Right kidney (tissue), 1 donor: ENCODE results near the gene ZNF784.

Source experiments
- DNase-seq: peaks from one replicate; pipeline ENCODE4 v3.0.0-alpha.2; 2016

Gene ZNF784

DNA sequence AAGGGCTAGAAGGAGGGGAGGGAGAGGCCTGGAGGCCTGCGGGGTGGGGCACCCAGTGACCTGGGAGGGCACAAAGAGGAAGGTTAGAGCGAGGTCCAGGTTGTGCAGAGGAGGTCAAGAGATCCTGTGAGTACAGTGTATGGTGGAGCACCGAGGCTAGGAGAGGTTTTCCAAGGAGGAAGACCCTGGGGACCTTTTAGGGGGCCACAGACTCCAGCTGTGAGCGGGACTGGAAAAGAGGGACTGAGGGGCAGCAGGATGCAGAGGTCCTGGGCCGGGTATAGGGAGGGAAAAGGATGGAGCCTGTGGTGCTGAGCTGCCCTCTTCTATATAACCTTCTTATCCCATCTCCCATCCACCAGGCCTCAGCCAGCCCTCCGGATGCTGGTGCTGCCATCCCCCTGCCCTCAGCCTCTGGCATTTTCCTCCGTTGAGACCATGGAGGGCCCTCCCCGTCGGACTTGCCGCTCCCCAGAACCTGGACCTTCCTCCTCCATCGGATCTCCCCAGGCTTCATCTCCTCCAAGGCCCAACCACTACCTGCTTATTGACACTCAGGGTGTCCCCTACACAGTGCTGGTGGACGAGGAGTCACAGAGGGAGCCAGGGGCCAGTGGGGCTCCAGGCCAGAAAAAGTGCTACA, 19.9 kb upstream of the ZNF784 start:
- no peak for DNase-seq

DNA sequence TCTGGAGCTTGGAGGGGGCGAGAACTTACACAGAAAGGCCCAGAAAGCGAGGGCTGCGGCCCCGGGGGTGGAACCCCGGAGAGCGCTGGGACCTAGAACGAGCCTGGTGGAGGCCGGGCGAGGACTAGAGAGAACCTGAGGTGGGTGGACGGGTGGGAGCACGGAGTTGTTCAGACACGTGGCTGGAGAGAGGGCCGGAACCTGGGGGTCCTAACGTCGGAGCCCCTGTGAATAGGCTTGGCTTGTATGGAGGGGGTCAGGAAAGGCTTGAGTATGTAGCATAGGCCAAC, 19.5 kb upstream of the ZNF784 start:
- no peak for DNase-seq

DNA sequence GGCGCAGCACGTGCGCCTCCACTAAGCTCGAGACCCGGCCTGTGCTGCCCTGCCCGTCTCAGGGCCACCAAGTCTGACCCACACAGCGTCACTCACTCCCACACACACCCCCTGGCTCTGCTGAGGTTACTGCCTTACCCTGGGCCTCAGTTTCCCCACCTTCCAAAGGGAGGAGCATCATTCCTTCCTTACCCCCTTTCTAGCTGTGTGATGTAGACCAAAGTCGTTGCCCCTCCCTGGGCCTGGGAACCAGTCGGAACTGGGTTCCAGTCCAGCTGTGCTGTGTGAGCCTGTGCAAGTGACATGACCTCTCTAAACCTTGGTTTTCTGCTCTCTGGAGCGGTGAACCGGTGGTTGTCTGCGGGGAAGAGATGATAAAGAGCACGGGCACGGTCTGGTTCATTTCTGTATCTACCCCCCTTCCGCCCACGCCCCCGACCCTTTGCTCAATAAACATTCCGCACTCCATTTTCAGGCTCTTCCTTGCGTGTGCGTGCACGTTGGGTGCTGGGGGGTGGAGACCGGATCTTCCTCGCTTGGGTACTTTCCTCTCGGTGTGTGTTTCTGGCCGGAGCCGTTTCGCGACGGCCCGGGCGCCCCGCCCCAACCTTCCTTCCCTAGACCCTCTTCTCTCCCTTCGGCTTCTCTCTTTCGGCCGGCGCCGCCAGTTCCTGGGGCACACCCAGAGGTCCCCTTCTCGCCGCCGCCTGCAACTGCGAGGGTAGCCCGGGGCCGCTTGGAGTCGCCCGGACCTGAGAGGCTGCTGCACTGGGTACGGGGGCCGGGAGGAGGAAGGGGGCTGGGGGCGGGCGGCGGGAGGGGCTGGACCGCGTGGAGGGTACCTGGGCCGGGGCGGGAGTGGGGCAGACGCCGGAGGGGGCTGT, 18.9 kb upstream of the ZNF784 start, which contains the start of gene ZNF581:
ZNF581 (plus strand) TSS at position 647 of the 884 bp plus-strand sequence. CDS start 923 bp downstream, outside the sequence.
- peak; percentile 87 for DNase-seq

DNA sequence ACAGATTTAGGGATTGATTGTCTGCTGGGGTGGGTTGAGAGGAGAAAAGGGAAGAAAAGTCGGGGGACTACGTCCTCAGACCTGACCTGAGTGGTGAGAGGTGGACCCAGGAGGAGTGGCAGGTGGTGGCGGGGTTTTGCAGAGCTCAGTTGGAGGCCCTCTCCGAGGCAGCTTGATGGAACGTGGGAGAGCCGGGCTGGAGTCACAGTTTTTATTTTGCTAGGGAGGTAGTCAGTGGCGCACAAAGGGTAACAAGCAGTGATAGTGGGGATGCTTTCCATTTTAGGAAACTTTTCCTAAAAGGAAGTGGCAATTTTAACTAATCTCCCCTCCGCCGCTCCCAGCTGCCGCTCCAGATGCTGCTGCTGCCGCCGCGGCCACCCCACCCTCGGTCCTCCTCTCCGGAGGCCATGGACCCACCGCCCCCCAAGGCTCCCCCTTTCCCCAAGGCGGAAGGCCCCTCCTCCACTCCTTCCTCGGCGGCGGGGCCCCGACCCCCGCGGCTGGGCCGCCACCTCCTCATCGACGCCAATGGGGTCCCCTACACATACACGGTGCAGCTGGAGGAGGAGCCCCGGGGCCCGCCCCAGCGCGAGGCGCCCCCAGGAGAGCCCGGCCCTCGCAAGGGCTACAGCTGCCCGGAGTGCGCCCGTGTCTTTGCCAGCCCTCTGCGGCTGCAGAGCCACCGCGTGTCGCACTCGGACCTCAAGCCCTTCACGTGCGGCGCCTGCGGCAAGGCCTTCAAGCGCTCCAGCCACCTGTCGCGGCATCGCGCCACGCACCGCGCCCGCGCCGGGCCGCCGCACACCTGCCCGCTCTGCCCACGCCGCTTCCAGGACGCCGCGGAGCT, 18.0 kb upstream of the ZNF784 start:
- peak; percentile 68 for DNase-seq

DNA sequence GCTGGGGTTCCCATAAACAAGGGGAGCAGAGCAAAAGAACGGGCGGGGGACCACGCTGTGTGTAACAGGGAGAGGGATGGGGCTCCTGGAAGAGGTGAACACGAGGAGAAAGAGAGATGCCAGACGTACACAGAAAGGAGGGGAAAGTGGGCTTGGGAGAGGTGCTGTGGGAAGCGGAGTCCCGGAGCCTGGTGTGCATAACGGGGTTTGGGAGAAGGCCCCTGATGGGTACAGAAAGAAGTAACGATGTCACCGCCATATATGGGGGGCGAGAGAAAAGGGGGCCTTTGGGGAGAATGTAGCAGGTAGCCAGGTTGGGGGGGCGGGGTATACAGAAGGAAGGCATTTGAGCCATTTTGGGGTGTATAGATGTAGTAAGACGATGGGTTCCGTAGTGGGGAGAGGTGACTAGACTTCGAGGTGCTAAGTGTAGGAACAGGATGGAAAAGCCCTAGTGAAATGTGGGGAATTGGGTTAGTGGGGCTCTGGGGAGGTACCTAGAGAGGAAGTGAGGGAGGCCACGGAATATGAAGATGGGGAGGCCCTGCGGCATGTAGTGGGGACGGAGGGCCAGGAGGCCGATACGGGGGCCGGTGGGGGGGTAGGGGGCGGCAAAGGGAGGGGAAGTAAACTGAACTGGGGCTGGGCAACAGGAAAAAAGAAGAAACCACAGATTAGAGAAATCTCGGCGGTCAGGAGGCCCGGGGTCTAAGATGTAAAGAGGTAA, 17.2 kb upstream of the ZNF784 start:
- DNase-seq: peak; percentile 60

DNA sequence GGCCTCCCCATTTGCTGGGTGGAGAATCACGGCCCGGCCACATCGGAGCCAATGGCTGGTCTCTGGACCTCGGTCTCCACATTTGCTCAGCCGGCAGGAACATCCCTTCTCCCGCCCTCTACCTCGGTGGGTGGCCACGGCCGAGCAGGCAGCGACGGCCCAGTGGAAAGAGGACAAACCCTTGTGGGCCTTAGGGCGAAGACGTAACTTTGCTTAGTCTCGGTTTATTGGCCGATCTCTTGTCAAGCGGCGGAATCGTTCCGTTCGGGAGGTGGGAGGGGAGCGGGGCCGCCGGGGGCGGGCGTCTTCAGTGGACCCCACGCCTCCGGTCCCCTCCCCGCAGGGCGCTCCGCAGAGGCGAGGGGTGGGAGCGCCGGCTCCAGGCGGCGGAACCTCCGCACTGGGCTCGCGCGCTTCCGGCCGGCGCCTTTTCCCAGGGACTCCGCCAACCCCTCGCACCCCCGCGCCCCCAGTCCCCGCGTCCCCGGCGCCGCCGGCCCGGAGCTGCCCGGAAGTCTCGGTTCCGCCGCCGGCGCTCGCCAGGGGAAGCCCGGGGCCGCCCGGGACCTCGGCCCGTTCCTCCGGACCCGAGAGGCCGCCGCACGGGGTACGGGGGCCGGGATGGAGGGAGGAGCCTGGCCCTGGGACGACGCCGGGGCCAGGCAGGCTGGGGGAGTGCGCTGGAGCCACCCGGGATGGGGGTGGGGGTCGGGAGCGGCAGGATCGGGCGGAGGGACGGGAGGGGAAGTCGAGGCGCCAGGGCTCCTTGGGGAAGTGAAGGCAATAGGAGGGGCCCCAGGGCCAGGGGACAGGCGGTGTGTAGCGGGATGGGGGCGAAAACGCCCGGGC, 16.4 kb upstream of the ZNF784 start, which contains the start of gene ZNF580:
ZNF580 (plus strand) TSS at position 426 of the 849 bp plus-strand sequence. CDS start 1,507 bp downstream, outside the sequence.
- no peak for DNase-seq

DNA sequence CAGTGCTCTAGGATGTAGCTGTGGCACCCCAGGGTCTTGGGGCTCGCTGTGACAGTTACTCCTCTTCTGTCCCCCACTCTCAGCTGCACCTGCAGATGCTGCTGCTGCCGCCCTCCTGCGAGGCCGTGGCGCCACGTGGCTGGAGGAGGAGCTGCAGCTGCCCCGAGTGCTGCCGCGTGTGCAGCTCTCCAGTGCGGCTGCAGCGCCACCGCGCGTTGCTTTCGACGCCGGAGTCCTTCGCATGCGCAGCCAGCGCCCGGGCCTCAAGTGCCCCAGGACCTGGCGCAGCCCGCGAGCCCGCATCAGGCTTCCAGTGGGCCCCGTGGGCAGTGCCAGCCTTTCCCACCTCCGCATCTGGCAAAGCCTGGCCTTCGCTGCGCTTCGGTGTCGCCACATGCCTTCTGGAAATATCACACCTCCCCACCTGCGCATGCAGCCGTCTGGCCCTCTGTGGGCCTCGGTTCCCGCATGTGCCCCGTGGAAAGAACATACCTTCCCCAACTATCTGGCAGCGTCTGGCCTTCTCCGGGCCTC, 15.7 kb upstream of the ZNF784 start:
- DNase-seq: peak; percentile 85

DNA sequence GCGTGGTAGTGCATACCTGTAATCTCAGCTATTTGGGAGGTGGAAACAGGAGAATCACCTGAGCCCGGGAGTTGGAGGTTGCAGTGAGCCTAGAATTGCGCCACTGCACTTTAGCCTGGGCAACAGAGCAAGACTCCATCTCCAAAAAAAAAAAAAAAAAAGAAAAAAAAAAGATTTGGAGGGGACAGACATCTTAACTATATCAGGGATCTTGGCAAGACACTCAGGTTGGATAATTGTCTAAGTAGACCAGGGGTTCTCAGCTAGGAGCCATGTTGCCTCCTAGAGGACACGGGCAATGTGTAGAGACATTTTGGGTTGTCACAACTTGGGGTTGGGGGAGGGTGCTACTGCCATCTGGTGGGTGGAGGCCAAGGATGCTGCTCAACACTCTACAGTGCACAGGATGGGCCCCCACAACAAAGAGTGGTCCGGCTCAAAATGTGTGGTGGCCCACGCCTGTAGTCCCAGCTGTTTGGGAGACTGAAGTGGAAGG, 14.5 kb upstream of the ZNF784 start:
- no peak for DNase-seq

DNA sequence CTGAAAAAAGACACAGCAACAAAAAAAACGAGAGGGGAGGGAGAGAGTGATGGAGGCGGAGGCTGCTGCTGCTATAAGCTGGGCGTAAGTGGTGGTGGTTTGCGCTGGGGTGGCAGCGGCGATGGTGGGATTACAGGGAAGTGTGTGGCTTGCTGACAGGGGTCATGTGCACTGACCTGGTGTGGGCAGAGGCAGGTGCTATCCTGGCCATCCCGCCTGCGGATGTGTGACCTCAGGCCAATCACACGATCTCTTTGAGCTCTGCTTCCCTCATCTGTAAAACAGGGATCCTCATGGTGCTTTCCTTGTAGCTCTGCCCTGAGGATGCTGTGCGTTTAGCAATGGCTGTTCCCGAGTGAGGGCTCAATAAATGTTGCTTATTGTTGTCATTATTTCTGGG, 13.2 kb upstream of the ZNF784 start:
- no peak for DNase-seq

DNA sequence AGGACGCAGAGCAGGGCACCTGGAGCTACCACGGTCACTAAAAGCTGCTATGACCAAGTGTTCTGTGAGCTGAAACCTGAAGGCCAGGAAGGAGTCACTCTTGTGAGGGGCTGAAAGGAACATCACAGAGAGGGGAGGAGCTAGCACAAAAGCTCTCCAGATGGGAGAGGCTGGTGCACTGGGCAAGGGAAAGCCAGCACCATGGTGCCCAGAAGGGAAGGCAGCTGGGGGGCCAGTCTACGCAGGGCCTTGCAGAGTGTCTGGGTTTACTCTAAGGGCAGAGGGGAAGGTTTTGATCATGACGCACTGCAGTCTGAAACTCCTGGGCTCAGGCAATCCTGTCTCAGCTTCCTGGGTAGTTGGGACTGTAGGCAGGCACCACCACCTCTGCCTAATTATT, 12.4 kb upstream of the ZNF784 start:
- no peak for DNase-seq

DNA sequence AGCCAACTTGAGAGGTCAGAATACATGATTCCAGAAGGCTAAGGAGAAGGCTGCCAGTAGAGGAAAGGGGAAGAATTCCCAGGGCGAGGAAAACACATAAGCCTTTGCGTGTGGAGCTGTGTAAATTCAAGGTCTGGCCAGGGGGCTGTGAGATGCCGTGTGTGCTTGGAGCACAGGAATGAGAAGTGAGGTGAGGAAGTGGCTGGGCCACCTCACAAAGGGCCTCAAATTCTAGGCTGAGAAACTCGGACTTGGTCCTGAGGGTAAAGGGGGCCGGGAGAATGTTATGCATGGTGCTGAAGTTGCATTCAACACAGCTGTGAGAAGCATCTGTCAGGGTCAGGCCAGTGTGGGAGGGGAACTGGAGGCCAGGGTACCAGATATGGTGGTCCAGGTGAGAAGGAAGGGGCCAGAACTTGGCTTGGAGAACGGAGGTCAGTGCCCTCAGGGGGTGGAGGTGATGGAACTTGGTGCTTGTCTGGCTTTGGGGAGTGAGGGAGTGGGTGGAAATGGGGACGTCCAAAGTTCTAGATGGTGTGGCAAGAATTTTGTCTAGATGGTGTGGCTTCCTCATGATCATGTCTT, 11.6 kb upstream of the ZNF784 start:
- DNase-seq: no peak

DNA sequence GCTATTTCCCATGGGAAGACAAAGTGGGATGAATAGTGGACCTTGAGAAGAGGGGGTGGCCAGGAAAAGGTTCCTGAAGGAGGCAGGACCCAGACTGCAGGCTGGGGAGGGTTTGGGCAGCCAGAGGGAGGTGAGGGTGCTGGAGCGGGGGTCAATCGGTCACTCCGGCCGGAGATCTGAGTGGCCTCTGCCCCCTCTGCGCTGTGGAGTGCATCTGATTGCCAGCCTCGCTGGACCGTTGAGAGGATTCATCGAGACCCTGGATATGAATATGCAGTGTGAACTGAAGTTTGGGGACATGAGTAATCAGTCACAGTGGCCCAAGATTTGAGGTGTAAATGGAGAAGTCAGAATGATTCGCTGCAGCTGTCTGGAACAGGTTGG, 11.0 kb upstream of the ZNF784 start:
- DNase-seq: no peak

DNA sequence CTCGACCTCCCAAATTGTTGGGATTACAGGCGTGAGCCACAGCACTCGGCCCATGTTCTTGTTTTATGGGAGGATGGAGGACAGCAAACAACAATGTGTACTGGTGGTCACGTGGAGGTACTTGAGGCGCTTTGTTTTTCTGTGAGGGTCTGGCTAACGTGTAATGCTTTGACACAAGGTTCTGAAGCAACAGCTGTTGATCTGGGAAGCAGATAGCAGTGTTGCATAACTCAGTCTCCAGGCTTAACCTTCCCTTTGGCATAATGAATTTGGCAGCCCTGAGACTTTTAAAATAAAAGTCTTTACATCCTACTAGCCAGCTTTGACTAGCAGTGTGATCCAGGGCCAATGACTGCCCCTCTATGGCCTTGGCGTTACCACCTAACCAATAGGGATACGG, 9.5 kb upstream of the ZNF784 start:
- DNase-seq: no peak

DNA sequence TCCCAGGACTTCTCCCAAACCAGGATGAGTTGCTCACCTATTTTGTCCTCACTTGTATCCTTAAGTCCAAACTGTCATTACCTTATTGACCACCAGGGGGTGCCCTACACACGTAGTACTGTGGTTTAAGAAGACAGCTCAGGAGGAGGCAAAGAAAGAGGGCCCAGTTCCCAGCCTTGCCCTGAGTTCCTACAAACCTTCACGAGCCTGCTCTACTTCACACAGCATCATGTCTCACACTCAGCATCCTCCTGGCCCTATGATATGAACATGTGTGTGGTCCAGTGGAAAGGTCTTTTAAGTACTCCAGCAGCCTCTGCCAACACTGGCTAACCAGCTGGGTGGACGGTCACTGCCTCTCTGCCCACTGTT, 8.1 kb upstream of the ZNF784 start:
- peak; percentile 74 for DNase-seq

DNA sequence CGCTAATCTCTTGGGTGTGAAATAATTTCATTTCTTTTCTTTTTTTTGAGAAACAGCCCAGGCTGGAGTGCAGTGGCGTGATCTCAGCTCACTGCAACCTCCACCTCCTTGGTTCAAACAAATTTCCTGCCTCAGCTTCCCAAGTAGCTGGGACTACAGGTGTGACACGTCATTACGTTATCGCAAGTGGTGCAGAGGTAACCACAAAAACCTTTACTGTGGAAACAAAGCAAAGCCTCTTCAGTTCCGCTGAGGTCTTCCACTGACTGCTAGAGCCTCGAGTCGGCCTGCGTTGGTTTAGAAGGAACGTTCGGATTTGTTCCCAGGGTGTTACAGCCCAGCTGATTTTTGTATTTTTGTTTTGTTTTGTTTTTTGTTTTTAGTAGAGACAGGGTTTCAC, 2.0 kb upstream of the ZNF784 start:
- DNase-seq: no peak

DNA sequence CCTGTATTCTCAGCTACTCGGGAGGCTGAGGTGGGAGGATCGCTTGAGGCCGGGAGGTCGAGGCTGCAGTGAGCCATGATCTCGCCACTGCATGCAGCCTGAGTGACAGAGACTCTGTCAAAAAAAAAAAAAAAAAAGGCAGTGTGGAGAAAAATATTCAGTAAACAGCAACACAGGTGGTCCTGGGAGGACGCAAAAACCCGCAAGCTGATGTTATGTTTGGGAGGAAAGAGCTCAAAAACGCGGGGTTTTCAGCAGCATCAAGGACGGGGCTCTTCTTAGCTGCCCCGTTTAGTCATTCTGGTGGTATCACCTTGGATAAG, 599 bp upstream of the ZNF784 start:
- DNase-seq: no peak

DNA sequence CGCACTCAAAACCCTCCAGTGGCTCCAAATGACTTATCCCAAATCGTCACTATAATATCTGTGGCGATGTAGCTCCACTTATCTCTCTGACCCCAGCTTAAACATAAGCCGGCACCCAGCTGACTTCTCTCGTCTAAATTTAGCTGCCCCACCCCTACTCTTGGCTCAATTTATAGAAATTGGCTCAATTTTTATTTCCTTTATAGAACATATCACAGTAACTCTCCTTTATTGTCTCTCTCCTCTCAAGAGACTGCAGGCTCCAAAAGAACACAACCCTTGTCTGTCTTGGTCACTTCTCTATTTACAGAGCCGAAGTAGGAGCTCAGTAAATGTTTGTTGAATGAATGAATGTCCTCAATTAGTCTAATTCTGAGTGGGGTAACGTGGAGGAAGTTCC, 805 bp downstream of the ZNF784 start:
- no peak for DNase-seq

DNA sequence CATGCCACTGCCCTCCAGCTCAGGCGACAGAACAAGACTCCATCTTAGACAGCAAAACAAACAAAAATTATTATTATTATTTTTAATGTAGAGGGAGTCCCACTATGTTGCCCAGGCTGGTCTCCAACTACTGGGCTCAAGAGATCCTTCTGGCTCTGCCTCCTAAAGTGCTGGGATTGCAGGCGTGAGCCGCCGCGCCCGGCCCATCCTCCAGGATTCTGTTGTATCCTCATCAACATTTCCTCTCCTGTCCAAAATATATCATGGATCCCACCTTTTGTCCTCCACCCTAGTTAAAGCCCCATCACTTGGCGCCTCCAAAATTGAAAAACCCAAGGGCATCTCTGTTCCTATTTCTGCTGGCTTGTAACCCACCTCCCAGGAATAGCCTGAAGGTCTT, 1.2 kb downstream of the ZNF784 start:
- no peak for DNase-seq

DNA sequence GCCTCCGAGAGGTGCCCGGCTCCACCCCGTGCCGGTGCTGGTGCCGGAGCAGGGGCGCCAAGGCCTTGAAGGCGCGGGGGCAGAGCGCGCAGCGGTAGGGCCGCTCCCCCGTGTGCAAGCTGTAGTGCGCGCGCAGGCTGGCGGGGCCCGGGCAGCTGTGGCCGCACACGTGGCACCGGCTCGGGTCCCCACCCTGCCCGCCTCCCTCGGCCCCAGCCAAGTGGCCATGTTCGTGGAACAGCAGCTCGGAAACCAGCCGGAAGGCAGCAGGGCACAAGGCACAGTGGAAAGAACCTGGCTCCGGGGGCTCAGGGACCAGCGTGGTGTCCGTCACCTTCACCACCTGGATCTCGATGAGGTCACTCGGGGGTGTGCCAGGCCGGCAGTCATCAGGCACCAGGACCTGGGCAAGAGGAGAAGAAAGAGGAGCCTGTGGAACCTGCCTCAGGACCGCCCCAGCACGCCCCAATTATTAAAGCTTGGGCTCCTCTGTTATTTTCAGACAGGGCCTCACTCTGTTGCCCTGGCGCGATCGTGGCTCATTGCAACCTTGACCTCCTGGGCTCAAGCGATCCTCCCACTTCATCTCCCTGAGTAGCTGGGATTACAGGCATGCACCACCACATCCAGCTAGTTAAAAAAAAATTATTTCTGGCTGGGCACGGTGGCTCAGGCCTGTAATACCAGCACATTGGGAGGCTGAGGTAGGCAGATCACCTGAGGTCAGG, 2.0 kb downstream of the ZNF784 start:
- no peak for DNase-seq

DNA sequence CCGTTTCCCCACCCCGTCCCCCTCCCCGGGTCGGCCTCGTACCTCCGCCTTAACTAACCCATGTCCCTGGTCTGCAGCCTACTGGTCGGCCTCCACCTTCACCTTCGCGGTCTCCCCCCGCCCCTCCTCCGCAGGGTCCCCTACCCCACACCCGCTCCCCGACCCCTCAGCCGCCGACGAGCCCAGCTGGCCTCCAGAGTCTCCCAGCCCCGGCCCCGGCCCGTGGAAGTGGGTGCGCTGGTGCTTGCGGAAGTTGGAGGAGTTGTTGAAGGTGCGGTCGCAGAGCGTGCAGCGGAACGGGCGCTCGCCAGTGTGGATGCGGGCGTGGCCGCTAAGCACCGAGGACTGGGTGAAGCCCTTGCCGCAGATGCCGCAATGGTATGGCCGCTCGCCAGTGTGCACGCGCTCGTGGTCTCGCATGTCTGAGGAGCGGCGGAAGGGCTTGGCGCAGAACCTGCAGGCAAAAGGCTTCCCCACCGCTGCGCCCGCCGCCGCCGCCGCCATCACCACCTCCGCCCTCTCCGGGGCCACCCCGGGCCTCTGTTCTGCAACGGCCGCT, 2.6 kb downstream of the ZNF784 start:
- no peak for DNase-seq
